Adipocyte (in vitro differentiated cells): ENCODE measurements around the gene PPP1R26.
A peak's percentile ranks its signal among the peaks of the same experiment; 100 is the strongest.
"Not testable (repeated sequence)": the region's sequence is repeated elsewhere in the genome, so short reads cannot be mapped to it uniquely, and the experiment has no call there.

Experiments used
- DNase-seq: peaks from one replicate; pipeline ENCODE4 v3.0.0-alpha.2; 2015; ENCODE audit warnings: low read depth
- H3K27me3 ChIP-seq: replicated peaks from 2 replicates; pipeline ENCODE4 v1.7.0; 2013; ENCODE audit warnings: mild to moderate bottlenecking, low read length, moderate library complexity; ENCODE audit not compliant: control insufficient read depth, insufficient read depth
- H3K36me3 ChIP-seq: 2 replicates; pipeline ENCODE4 v1.7.0; 2013; ENCODE audit warnings: low read length, mild to moderate bottlenecking, moderate library complexity; ENCODE audit not compliant: control insufficient read depth, insufficient read depth, severe bottlenecking
- H3K4me1 ChIP-seq: 2 replicates; pipeline ENCODE4 v1.7.0; 2013; ENCODE audit warnings: mild to moderate bottlenecking, low read length, moderate library complexity; ENCODE audit not compliant: control insufficient read depth, insufficient read depth
- H3K4me3 ChIP-seq: 2 replicates; pipeline ENCODE4 v1.7.0; 2013; ENCODE audit warnings: mild to moderate bottlenecking, low read length, moderate library complexity
- H3K9ac ChIP-seq: 2 replicates; pipeline ENCODE4 v1.7.0; 2013; ENCODE audit warnings: mild to moderate bottlenecking, low read length, moderate library complexity
- H3K9me3 ChIP-seq: 2 replicates; pipeline ENCODE4 v1.7.0; 2013; ENCODE audit warnings: mild to moderate bottlenecking, low read length, moderate library complexity; ENCODE audit not compliant: control insufficient read depth

PPP1R26 gene

GRCh38 chr9:135479469-135480052 lies at the start of gene PPP1R26:
PPP1R26 (plus strand) TSS chr9:135479782; CDS start chr9:135484511, 4,729 bp downstream.
- Histone ChIP-seq H3K27me3 (no peaks in the 10 kb centered on the region), H3K4me3 (peak within 1 kb of the TSS; percentile 92), H3K36me3 (peaks cover 9% of the 10 kb centered on the region), H3K4me1 (peaks cover 18% of the 10 kb centered on the region), H3K9me3 (no peaks in the 10 kb centered on the region), H3K9ac (peak within 1 kb of the TSS; percentile 89)
- peak; percentile 45 for DNase-seq

GRCh38 chr9:135437259-135437658 lies 42.3 kb upstream of the PPP1R26 start:
- no peak overlapping the region for H3K4me3 ChIP-seq
- DNase-seq = no peak
- peaks cover 8% of the 10 kb centered on the region for H3K9me3 ChIP-seq
- H3K9ac ChIP-seq = no peak overlapping the region
- H3K36me3 ChIP-seq = no peaks in the 10 kb centered on the region
- no peaks in the 10 kb centered on the region for H3K4me1 ChIP-seq
- H3K27me3 ChIP-seq = peaks cover 6% of the 10 kb centered on the region

GRCh38 chr9:135437696-135438095 lies 41.9 kb upstream of the PPP1R26 start:
- not testable (repeated sequence) for H3K9ac ChIP-seq, H3K36me3 ChIP-seq, H3K27me3 ChIP-seq, H3K4me3 ChIP-seq, DNase-seq, H3K4me1 ChIP-seq, H3K9me3 ChIP-seq

- not testable (repeated sequence) for H3K9me3 ChIP-seq, H3K4me1 ChIP-seq, DNase-seq, H3K4me3 ChIP-seq, H3K9ac ChIP-seq, H3K27me3 ChIP-seq, H3K36me3 ChIP-seq
These were observed 40.9 kb upstream of the PPP1R26 start for GRCh38 chr9:135438581-135439232.

GRCh38 chr9:135439514-135439913 lies 40.1 kb upstream of the PPP1R26 start:
- not testable (repeated sequence) for H3K9ac ChIP-seq, H3K36me3 ChIP-seq, H3K4me1 ChIP-seq, H3K4me3 ChIP-seq, DNase-seq, H3K9me3 ChIP-seq
- H3K27me3 ChIP-seq = peaks cover 15% of the 10 kb centered on the region

- H3K9ac ChIP-seq = no peak overlapping the region
- no peaks in the 10 kb centered on the region for H3K36me3 ChIP-seq
- H3K27me3 ChIP-seq = peaks cover 19% of the 10 kb centered on the region
- no peaks in the 10 kb centered on the region for H3K4me1 ChIP-seq
- H3K4me3 ChIP-seq = no peak overlapping the region
- DNase-seq = no peak
- H3K9me3 ChIP-seq = peaks cover 4% of the 10 kb centered on the region
These were observed 39.7 kb upstream of the PPP1R26 start for GRCh38 chr9:135439916-135440315.

- Histone ChIP-seq H3K27me3 (peaks cover 20% of the 10 kb centered on the region), H3K4me1 (no peaks in the 10 kb centered on the region), H3K4me3 (no peak overlapping the region), H3K9ac (no peak overlapping the region), H3K36me3 (no peaks in the 10 kb centered on the region), H3K9me3 (peaks cover 4% of the 10 kb centered on the region)
- no peak for DNase-seq
These were observed 39.0 kb upstream of the PPP1R26 start for GRCh38 chr9:135440620-135441019.

- H3K4me3 ChIP-seq, H3K36me3 ChIP-seq, H3K4me1 ChIP-seq, H3K9me3 ChIP-seq, H3K9ac ChIP-seq, DNase-seq: not testable (repeated sequence)
- H3K27me3 ChIP-seq = peaks cover 20% of the 10 kb centered on the region
These were observed 38.2 kb upstream of the PPP1R26 start for GRCh38 chr9:135441105-135442071.

- Histone ChIP-seq H3K9ac (no peak overlapping the region), H3K27me3 (peaks cover 20% of the 10 kb centered on the region), H3K9me3 (peaks cover 4% of the 10 kb centered on the region), H3K4me1 (no peaks in the 10 kb centered on the region), H3K36me3 (no peaks in the 10 kb centered on the region), H3K4me3 (no peak overlapping the region)
- no peak for DNase-seq
These were observed 37.5 kb upstream of the PPP1R26 start for GRCh38 chr9:135442075-135442474.

GRCh38 chr9:135443797-135444425 lies 35.7 kb upstream of the PPP1R26 start:
- peaks cover 7% of the 10 kb centered on the region for H3K4me1 ChIP-seq
- no peak overlapping the region for H3K4me3 ChIP-seq
- H3K36me3 ChIP-seq = no peaks in the 10 kb centered on the region
- H3K27me3 ChIP-seq = peaks cover 20% of the 10 kb centered on the region
- DNase-seq = no peak
- H3K9ac ChIP-seq = no peak overlapping the region
- H3K9me3 ChIP-seq = no peaks in the 10 kb centered on the region

GRCh38 chr9:135447126-135447525 lies 32.5 kb upstream of the PPP1R26 start:
- Histone ChIP-seq H3K9me3 (no peaks in the 10 kb centered on the region), H3K4me1 (peaks cover 9% of the 10 kb centered on the region), H3K9ac (no peak overlapping the region), H3K4me3 (no peak overlapping the region), H3K36me3 (no peaks in the 10 kb centered on the region), H3K27me3 (peaks cover 20% of the 10 kb centered on the region)
- DNase-seq = no peak
